Keratinocyte (primary cell): ENCODE measurements around the gene ZBTB3.

Experiments used
- EZH2 ChIP-seq: IDR thresholded peaks from one replicate; pipeline ENCODE4 v1.6.1; 2012; ENCODE audit warnings: inconsistent platforms, mild to moderate bottlenecking, low read length, moderate library complexity
- TF ChIP-seq, protein P1 (sequence below), 3 experiments: IDR thresholded peaks in 1 of 3; conservative IDR thresholded peaks in 1 of 3; optimal IDR thresholded peaks in 1 of 3; 2 replicates in 2 of 3; 3 replicates in 1 of 3; pipeline versions ENCODE3 to v1.5.1; 2011; ENCODE audit warnings: low read length in 3 of 3, mild to moderate bottlenecking in 3 of 3, moderate library complexity in 2 of 3, control low read depth in 1 of 3, inconsistent platforms in 1 of 3; ENCODE audit not compliant: insufficient read depth in 2 of 3; ENCODE audit errors: extremely low read depth in 1 of 3

DNA sequence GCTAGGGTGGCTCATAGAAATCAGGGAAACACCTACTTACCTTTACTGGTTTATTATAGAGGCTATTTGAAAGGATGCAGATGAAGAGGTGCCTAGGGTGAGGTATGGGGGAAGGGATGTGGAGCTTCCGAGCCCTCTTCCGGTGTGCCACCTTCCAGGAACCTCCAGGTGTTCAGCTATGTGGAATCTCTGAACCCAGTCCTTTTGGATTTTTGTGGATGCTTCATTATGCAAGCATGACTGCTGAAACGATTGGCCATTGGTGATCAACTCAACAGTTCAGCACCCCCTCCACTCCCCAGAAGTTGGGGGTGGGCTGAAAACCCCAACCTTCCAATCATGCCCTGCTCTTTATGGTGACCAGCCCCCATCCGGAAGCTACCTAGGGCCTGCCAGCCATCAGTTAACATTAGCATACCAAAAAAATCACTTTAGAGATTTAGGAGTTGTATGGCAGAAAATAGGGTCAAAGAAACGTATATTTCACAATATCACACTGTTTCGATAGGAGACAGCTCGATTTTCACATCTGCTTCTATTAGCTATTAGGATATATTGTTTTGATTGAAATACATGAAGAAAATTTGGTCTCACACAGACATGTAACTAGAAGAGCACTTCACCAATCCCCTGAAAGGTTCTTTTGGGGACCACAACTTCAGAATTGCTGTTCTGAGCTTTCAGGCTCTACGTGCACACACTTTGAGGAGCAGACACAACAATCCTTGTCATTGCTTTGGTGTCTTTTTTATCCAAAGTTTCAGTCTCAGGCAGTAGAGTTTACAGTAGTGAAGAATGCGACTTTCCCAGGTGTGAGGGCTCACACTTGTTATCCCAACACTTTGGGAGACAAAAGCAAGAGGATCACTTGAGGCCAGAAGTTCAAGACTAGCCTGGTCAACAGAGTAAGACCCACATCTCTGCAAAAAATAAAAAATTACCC is 4.2 kb upstream of the ZBTB3 start:
- TF ChIP-seq, protein P1, sequence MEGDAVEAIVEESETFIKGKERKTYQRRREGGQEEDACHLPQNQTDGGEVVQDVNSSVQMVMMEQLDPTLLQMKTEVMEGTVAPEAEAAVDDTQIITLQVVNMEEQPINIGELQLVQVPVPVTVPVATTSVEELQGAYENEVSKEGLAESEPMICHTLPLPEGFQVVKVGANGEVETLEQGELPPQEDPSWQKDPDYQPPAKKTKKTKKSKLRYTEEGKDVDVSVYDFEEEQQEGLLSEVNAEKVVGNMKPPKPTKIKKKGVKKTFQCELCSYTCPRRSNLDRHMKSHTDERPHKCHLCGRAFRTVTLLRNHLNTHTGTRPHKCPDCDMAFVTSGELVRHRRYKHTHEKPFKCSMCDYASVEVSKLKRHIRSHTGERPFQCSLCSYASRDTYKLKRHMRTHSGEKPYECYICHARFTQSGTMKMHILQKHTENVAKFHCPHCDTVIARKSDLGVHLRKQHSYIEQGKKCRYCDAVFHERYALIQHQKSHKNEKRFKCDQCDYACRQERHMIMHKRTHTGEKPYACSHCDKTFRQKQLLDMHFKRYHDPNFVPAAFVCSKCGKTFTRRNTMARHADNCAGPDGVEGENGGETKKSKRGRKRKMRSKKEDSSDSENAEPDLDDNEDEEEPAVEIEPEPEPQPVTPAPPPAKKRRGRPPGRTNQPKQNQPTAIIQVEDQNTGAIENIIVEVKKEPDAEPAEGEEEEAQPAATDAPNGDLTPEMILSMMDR (optimal IDR thresholded peaks at IDR 0.05 in 1 of 3, IDR thresholded peaks at IDR 0.05 in 1 of 3, conservative IDR thresholded peaks at IDR 0.05 in 1 of 3; ENCODE audit: extremely low read depth in 1 of 3, insufficient read depth in 2 of 3, low read length in 3 of 3), result no peak
- TF ChIP-seq EZH2, result no peak
